Natural killer cell (primary cell): Measurements from ENCODE around the gene CHEK2. TPM values are rescaled to one million over a fixed set of nuclear protein-coding genes. Genes with fewer than 3 reads are reported as not detected.

Experiments
- ATAC-seq, 3 donors: fragments of 150-1000 bp in 2 of 3; fragments of 200-7000 bp in 1 of 3; cut with Tn5 transposase; 1 replicate in 1 of 3; 2 replicates in 2 of 3; pipeline ENCODE4 v1.10.0; 2021; ENCODE audit warnings: mild to moderate bottlenecking in 2 of 3, moderate library complexity in 2 of 3
- DNase-seq, 2 donors: peaks; one replicate each; pipeline versions ENCODE4 v3.0.0 to v3.0.0-alpha.2; 2013 to 2021; ENCODE audit warnings: mixed read lengths in 1 of 2
- H3K27ac ChIP-seq: one replicate; pipeline ENCODE4 v1.5.1; 2013; ENCODE audit warnings: mild to moderate bottlenecking, low read length
- H3K27me3 ChIP-seq: one replicate; pipeline ENCODE4 v1.6.1; 2013; ENCODE audit warnings: low read length; ENCODE audit not compliant: control insufficient read depth, insufficient read depth
- H3K36me3 ChIP-seq: one replicate; pipeline ENCODE4 v1.6.1; 2013; ENCODE audit warnings: low read length; ENCODE audit not compliant: control insufficient read depth, insufficient read depth
- H3K4me1 ChIP-seq: one replicate; pipeline ENCODE4 v1.6.1; 2013; ENCODE audit warnings: low read length; ENCODE audit not compliant: control insufficient read depth, insufficient read depth
- H3K4me3 ChIP-seq: one replicate; pipeline ENCODE4 v1.5.1; 2013; ENCODE audit warnings: low read length
- H3K9me3 ChIP-seq: one replicate; pipeline ENCODE4 v1.6.1; 2013; ENCODE audit warnings: low read length; ENCODE audit not compliant: control insufficient read depth, insufficient read depth
- H3K27ac Mint-ChIP-seq, 2 donors: one replicate each; pipeline ENCODE4 v1.8.0; 2022; ENCODE audit warnings: mild to moderate bottlenecking in 2 of 2, mixed read lengths in 2 of 2, moderate library complexity in 1 of 2
- H3K27me3 Mint-ChIP-seq, 2 donors: one replicate each; pipeline ENCODE4 v1.8.0; 2022; ENCODE audit warnings: low read depth in 2 of 2, mixed read lengths in 2 of 2
- H3K36me3 Mint-ChIP-seq: one replicate; pipeline ENCODE4 v1.8.0; 2022; ENCODE audit warnings: mixed read lengths
- H3K4me1 Mint-ChIP-seq, 2 donors: one replicate each; pipeline ENCODE4 v1.8.0; 2022; ENCODE audit warnings: mixed read lengths in 2 of 2
- H3K4me3 Mint-ChIP-seq: one replicate; pipeline ENCODE4 v1.8.0; 2022; ENCODE audit warnings: mild to moderate bottlenecking, moderate library complexity, mixed read lengths
- H3K9me3 Mint-ChIP-seq, 2 donors: one replicate each; pipeline ENCODE4 v1.8.0; 2022; ENCODE audit warnings: mixed read lengths in 2 of 2
- WGBS: methylation state at CpG from one replicate; pipeline ENCODE4 v1.1.7; 2013; ENCODE audit warnings: missing lambda C conversion rate; ENCODE audit not compliant: insufficient coverage; 5-methylcytosine and 5-hydroxymethylcytosine counted together
- intact Hi-C: fragments of 100-400 bp; cut with micrococcal nuclease; formaldehyde crosslinking; loops from one replicate; pipeline ENCODE4 v1.14.2; 2022
- total RNA-seq, 4 donors: library from RNA; stranded (reverse); fragments of 120-200 nt in 1 of 4; gene quantifications; one replicate each; pipeline versions ENCODE4 v1.2.3 to v1.2.4, GENCODE V29; 2013 to 2022
- TF ChIP-seq, protein P1 (sequence below): fragments of 200-600 bp; IDR thresholded peaks from one replicate; pipeline ENCODE4 v1.8.0; 2022; ENCODE audit warnings: antibody characterized with exemption

Gene CHEK2
- total RNA-seq, 3 donors from 2014 or later (not counting 1 experiment from before 2014, with no cell fraction given): 10.4 to 11.8 (median 11.4) TPM

DNA sequence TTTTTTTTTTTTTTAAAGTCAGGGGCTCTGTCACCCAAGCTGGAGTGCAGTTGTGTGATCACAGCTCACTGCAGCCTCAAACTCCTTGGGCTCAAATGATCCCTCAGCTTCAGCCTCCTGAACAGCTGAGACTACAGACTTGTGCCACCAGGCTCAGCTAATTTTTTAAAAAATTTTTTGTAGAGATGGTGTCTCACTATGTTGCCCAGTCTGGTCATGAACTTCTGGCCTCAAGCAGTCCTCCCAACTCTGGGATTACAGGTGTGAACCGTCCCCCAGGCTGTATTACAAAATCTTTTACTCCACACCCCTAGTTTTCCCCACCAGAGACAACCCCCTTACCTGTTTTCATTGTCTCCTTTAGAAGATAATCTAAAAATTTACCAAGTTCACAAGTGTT, 32.8 kb upstream of the CHEK2 start:
- intact Hi-C loops: no loop called here
- Histone ChIP-seq H3K4me1 (peaks cover 36% of the 10 kb centered on the region), H3K36me3 (peaks cover 15% of the 10 kb centered on the region), H3K27ac (no peak overlapping the region), H3K9me3 (peaks cover under 1% of the 10 kb centered on the region), H3K4me3 (no peak overlapping the region), H3K27me3 (no peaks in the 10 kb centered on the region)
- TF ChIP-seq, protein P1, sequence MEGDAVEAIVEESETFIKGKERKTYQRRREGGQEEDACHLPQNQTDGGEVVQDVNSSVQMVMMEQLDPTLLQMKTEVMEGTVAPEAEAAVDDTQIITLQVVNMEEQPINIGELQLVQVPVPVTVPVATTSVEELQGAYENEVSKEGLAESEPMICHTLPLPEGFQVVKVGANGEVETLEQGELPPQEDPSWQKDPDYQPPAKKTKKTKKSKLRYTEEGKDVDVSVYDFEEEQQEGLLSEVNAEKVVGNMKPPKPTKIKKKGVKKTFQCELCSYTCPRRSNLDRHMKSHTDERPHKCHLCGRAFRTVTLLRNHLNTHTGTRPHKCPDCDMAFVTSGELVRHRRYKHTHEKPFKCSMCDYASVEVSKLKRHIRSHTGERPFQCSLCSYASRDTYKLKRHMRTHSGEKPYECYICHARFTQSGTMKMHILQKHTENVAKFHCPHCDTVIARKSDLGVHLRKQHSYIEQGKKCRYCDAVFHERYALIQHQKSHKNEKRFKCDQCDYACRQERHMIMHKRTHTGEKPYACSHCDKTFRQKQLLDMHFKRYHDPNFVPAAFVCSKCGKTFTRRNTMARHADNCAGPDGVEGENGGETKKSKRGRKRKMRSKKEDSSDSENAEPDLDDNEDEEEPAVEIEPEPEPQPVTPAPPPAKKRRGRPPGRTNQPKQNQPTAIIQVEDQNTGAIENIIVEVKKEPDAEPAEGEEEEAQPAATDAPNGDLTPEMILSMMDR: no peak
- Mint-ChIP-seq H3K27me3 (no peaks in the 10 kb centered on the region), H3K9me3 (no peaks in the 10 kb centered on the region), H3K4me1 (peaks cover 21 to 25% of the 10 kb centered on the region in 2 donors), H3K27ac (peak overlapping the region; percentile 86 to 96), H3K4me3 (peak overlapping the region; percentile 69), H3K36me3 (peaks cover 6% of the 10 kb centered on the region)
- WGBS: 89% methylated on average over 1 of the region's 1 CpG
- DNase-seq: no peak
- no peak for ATAC-seq

GRCh38 chr22:28773461-28773867, 31.8 kb upstream of the CHEK2 start:
- no peaks in the 10 kb centered on the region for H3K27me3 Mint-ChIP-seq
- peak overlapping the region; percentile 82 for H3K27ac ChIP-seq
- peak overlapping the region; percentile 98 for H3K4me3 Mint-ChIP-seq
- H3K4me1 Mint-ChIP-seq: peaks cover 20 to 25% of the 10 kb centered on the region in 2 donors
- peaks cover 6% of the 10 kb centered on the region for H3K36me3 Mint-ChIP-seq
- H3K9me3 Mint-ChIP-seq: peaks cover 0 to 2% of the 10 kb centered on the region in 2 donors
- peaks cover 31% of the 10 kb centered on the region for H3K4me1 ChIP-seq
- ATAC-seq (peak in 1 of 3 donors; percentile 10), DNase-seq (no peak)
- TF ChIP-seq, protein P1: no peak
- H3K36me3 ChIP-seq: peaks cover 15% of the 10 kb centered on the region
- peak overlapping the region; percentile 55 for H3K4me3 ChIP-seq
- WGBS: under 1% methylated on average over 10 of the region's 10 CpGs
- intact Hi-C loops: loop anchor here (2.0 kb wide), 2 partner anchors 27 to 37 kb away; partner anchors contain the start of gene XBP1
- H3K9me3 ChIP-seq: peaks cover 4% of the 10 kb centered on the region
- H3K27me3 ChIP-seq: no peaks in the 10 kb centered on the region
- H3K27ac Mint-ChIP-seq: peak overlapping the region; percentile 96

- ATAC-seq (peak; percentile 90 to 97 (median 93)), DNase-seq (peak; percentile 89 to 95)
- H3K4me3 ChIP-seq: peak within 1 kb of the TSS; percentile 55
- Mint-ChIP-seq H3K27ac (peak within 1 kb of the TSS; percentile 96), H3K27me3 (no peaks in the 10 kb centered on the region), H3K36me3 (peaks cover 6% of the 10 kb centered on the region), H3K4me1 (peaks cover 20 to 25% of the 10 kb centered on the region in 2 donors), H3K9me3 (peaks cover 0 to 2% of the 10 kb centered on the region in 2 donors), H3K4me3 (peak within 1 kb of the TSS; percentile 98)
- TF ChIP-seq, protein P1: peak; percentile 32
- WGBS: 0% methylated on average over 92 of the region's 92 CpGs
- peaks cover 30% of the 10 kb centered on the region for H3K4me1 ChIP-seq
- peaks cover 4% of the 10 kb centered on the region for H3K9me3 ChIP-seq
- intact Hi-C loops: loop anchor here (1.0 to 2.0 kb wide), 3 partner anchors 28 to 38 kb away; partner anchors contain the start of genes HSCB and XBP1
- no peaks in the 10 kb centered on the region for H3K27me3 ChIP-seq
- H3K27ac ChIP-seq: peak within 1 kb of the TSS; percentile 82
- peaks cover 15% of the 10 kb centered on the region for H3K36me3 ChIP-seq
Observed at GRCh38 chr22:28772633-28773460, 31.2 kb upstream of the CHEK2 start, which contains the start of gene CCDC117. CCDC117 (plus strand) TSS chr22:28772695; CDS start chr22:28772850, 155 bp downstream.
